ENCODE results near the gene SHH.

SHH gene

DNA sequence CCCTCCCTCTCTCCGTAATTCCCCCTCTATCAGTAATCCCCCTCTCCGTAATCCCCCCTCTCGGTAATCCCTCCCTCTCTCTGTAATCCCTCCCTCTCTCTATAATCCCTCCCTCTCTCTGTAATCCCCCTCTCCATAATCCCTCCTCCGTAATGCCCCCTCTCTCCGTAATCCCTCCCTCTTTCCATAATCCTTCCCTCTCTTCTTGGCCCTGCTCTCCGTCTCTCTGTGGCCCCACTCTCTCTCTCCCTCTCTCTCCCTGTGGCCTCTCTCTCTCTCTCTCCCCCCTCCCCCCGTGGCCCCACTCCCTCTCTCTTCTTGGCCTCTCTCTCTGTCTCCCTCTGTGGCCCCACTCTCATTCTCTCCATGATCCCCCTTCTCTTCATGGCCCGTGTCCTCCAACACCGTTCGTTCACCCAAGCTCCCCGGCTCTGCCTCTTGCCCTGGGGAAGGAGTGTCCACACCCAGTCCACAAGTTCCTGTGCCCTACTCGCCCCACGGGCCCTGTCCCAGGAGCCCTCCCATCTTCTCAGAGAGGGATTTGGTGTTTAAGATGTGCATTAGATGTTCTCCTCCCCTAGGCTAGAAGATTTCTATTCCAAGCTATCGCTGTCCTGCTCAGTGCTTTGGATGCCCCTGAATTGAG lies 19.8 kb downstream of the SHH start:
- DNase-seq (ENCODE audit: low read depth in 2 of 2) = no peak

GRCh38 chr7:155791836-155792235 lies 20.4 kb downstream of the SHH start:
- no peak for DNase-seq (ENCODE audit: low read depth in 2 of 2)

- no peak for DNase-seq (ENCODE audit: low read depth in 2 of 2)
These were observed 21.0 kb downstream of the SHH start for GRCh38 chr7:155791214-155791737.

DNA sequence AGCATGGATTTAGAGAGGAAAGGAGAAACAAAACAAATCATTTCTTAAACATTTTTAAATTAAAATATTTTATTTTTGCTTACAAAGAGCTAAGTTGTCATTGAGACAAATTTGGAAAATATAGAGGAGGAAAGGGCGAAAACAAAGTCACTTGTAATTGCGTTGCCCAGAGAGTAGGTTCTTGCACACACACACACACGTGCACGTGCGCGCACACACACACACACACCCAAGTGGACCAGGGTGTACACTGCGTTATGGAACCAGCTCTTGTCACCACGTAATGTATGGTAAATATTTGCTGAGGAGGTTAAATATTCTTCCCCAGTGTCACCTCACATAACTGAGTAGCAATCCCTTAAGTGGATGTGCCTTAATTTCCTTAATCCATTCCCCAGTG lies 21.6 kb downstream of the SHH start:
- no peak for DNase-seq (ENCODE audit: low read depth in 2 of 2)

GRCh38 chr7:155789001-155789725 lies 23.1 kb downstream of the SHH start:
- no peak for DNase-seq (ENCODE audit: low read depth in 2 of 2)

DNA sequence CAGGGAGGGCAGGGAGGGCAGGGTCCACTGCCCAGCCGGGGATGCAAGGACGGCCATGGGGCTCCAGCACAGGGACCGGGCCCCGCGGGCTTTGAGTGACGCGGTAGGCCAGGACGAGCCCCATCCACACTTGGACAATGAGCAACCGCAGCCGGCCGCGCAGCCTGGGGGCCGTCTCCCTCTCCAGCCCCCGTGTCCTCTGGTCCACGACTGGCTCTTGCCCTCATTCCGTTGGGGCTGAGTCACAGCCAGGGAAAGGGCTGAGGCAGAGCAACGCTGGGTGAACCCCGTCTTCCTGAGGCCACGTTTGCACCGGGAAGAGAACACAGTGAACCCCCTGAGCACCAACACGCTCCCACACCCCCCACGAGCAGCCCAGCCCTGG lies 23.7 kb downstream of the SHH start:
- no peak for DNase-seq (ENCODE audit: low read depth in 2 of 2)

DNA sequence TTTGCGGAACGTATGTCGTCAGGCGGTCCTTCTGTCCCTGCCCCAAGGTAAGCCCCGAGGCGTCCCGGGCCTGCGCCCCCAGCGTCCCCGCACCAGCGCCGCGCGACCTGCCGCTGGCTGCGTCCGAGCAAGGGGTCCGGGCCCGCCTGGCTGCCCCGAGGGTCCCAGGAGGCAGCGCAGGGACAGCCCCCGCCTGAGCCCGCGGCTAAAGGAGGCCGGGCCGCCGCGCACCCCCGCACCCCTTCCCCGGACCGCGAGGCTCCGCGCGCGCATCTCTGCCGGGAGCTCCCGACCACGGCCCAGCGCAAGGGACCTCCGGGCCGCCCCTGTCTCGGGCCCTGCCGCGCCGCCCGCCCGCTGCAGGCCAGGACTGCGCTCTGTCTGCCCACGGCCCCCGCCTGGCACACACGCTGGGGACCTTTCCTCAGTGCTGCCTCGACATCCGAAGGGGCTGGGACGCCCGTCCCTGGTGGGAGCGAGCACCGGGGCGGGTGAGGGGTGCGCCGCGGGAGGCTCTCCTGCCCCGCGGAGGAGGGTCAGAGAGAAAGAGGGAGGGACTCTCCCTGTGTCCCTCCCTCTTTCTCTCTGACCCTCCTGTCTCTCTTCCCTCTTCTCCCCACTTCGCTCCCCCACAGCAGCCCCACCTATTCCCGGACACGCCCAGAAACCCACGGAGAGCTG lies 25.0 kb downstream of the SHH start:
- DNase-seq (ENCODE audit: low read depth in 2 of 2) = no peak

DNA sequence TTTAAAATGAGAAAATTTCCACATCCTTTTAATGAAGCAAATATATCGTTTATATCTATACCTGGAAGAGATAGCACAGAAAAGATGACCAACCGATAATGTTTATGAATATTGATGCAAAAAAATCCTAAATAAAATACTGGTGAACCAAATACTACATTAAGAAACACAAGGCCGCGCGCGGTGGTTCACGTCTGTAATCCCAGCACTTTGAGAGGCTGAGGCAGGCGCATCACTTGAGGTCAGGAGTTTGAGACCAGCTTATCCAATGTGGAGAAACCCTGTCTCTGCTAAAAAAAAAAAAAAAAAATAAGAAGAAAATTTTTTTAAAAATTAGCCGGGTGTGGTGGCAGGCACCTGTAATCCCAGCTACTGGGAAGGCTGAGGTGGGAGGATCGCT lies 25.8 kb downstream of the SHH start:
- DNase-seq (ENCODE audit: low read depth in 2 of 2) = no peak

DNA sequence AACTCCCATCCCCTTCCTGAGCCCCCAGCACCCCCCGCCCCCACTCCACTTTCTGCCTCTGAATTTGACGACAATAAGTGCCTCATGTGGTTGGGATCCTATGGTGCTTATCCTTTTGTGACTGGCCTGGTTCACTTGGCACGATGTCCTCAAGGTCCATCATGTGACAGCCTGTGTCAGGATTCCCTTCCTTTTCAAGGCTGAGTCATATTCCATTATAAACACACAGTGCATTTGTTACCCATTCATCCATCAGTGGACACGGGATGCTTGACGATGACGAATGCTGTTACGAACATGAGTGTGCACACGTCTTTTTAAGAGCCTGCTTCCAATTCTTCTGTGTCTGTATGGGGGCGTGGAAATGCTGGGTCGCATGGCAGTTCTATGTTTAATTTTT lies 26.7 kb downstream of the SHH start:
- DNase-seq (ENCODE audit: low read depth in 2 of 2) = no peak

DNA sequence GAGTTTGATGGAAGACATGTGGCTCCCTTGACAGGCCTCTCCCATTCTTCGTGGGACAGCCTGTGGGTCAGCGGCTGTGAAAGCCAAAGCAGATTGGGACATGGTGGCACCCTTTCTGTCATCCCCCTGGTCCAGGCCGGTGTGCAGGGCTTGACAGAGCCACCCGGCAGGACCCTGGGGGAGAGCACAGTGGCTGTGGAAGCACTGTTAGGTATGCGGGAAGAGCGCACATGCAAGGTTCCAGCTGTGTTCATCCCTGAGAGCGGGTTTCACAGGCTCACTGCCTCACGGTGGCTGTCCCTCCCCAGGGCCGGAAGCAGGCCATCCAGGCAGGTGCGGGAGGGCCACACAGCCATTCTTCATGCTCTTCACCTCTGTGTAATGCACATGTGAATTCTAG lies 29.8 kb downstream of the SHH start:
- no peak for DNase-seq (ENCODE audit: low read depth in 2 of 2)

- no peak for DNase-seq (ENCODE audit: low read depth in 2 of 2)
These were observed 30.8 kb downstream of the SHH start for GRCh38 chr7:155781433-155781832.

DNA sequence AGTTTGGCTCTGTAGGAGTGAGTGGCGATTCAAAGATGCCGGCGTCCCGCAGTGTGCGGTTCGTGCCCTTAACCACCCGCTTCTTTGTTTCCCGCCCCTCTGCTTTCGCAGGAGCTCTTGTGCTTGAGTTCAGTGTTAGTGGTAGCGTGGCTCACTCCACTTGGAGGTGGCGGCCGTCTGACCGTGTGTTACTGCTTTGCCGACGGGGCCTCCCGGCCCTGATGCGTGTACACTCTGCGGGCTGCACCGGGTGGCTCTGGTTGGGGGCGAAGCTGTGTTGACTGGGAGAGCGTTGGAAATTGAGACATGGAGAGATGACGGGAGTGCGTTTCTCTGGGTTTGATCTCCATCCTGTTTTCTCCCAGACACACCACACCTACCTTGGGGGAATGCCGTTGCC lies 31.4 kb downstream of the SHH start:
- DNase-seq (ENCODE audit: low read depth in 2 of 2) = no peak

- no peak for DNase-seq (ENCODE audit: low read depth in 2 of 2)
These were observed 33.9 kb downstream of the SHH start for GRCh38 chr7:155778349-155778748.

DNA sequence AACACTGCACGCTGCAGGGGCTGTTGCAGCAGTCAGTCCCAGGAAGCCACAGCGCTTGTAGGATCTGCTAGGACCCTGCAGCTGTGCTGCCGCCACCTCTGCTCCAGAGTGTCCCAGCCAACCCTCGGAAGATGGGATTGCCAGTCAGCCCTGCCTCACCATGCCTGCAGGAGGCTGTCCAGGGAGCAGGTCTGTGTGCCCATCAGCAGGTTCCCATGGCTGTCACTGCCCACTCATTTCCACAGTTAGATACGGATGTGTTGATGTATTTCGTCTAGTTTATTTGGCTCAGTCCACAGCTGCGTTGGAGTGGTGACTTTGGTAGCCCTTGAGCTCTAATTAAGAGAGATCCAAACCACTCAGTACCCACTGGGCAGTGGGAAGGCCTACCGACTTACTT lies 35.7 kb downstream of the SHH start:
- no peak for DNase-seq (ENCODE audit: low read depth in 2 of 2)

GRCh38 chr7:155775691-155776090 lies 36.6 kb downstream of the SHH start:
- DNase-seq (ENCODE audit: low read depth in 2 of 2) = no peak

GRCh38 chr7:155774947-155775346 lies 37.3 kb downstream of the SHH start:
- no peak for DNase-seq (ENCODE audit: low read depth in 2 of 2)

DNA sequence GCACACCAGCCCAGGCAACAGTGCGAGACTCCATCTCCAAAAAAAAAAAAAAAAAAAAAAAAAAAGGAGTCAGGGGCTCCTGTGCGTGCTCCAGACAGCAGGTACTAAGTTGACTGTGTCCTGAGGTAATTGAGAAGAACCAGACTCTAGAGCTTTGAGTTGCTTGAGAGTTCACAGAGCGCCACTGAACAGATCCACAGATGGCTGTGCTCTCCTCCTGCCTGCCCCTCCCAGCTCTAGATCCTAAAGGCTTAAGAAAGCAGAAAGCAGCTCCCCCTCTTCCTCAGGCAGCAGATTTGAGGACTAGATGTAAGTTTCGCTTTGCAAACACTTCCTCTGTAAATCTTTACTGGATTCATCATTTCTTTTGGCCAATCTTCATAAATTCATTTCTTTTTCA lies 38.7 kb downstream of the SHH start:
- no peak for DNase-seq (ENCODE audit: low read depth in 2 of 2)

DNA sequence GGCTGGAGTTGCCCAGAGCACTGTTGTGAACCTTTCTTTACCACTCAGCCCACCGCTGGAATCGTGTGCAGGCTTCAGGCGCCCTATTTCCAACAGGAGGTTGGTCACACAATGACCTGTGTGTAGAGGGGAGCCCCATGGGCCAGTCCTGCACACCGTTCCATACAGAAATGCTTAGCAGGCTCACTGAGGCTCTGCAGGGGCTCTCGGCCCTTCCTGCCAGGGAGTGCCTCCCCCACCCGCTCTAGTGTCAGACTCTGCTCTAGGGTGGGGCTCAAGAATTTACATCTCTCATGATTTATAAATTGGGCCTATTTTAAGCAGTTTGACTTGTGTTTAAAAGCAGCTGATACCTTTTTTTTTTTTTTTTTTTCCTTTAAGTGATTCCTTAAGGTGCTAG lies 42.0 kb downstream of the SHH start:
- DNase-seq (ENCODE audit: low read depth in 2 of 2) = no peak

DNA sequence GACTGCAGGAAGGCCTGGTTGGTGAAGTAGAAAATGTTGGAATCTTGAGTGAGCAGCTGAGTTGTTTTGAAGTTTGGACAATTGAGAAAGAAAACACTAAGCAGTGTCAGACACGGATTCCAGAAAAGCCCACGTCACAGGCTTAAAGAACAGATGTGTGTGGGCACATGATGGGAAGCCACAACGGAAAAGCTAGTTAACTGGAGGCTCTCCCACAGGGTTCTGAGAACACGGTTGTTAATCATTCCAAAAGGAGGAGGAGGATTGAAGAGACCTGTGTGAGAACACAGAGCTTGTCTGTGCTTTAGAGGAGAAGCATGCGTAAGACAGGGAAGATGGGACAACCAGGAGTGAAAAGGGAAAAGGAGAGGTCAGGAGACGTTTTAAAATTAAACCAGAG lies 42.6 kb downstream of the SHH start:
- no peak for DNase-seq (ENCODE audit: low read depth in 2 of 2)

DNA sequence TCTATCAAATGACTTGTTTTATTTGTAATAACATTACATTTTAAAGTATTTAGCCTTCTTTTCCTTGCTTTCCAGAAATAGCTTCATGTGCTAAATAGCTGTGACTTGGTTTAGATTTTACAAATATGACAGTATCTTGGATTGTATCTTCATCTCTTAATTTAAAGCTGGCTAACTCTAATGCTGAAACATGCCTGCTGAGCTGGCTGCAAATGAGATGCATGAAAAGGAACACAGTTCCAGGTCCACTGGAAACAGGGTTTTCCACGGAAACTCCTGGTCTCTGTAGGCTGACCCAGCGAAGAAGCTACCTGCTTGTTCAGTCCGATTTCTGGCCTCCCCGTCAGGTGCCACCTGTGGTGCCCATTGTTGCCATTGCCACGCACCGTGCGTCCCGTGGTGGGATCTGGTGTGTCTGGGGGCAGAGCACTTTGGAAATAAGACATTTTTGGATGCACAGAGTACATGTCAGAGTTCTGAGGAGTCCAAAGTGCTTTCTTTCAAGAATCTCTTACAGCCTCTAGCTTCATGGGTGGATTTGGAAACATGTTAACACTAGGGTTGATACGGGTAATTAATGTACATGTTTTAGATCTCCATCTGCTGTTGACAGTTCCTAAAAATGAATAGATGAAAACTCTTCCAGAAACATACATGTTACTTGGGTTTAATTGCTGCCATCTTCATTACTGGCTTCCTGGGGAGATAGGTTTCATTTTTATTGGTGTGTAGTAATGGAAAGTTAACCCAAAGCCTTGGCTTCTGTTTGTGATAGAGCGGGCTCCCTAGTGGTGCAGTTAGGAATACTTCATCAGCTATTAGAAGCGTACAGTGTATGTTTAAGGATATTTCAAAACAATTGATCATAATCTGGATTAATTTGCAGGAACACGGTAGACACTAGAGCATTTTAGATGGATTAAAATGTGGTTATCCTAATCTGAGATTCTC lies 45.0 kb downstream of the SHH start:
- no peak for DNase-seq (ENCODE audit: low read depth in 2 of 2)

- DNase-seq (ENCODE audit: low read depth in 2 of 2) = no peak
These were observed 45.9 kb downstream of the SHH start for GRCh38 chr7:155766386-155766785.

GRCh38 chr7:155765458-155765857 lies 46.8 kb downstream of the SHH start:
- DNase-seq (ENCODE audit: low read depth in 2 of 2) = no peak

All from stimulated activated CD4-positive, alpha-beta T cell treated with anti-CD3 and anti-CD28 coated beads, Interleukin-4, amount 100 ng/mL, for 48 hours (primary cell).